GM18909 (cell line): ENCODE results near the gene PKNOX1.
"Not testable (repeated sequence)": the region's sequence is repeated elsewhere in the genome, so short reads cannot be mapped to it uniquely, and the experiment has no call there.

ENCODE experiments used
- ATAC-seq: cut with Tn5 transposase; IDR thresholded peaks from one replicate; pipeline ENCODE4 v1.9.1; 2021; ENCODE audit warnings: mild to moderate bottlenecking; ENCODE audit not compliant: unreplicated experiment, poor library complexity

The PKNOX1 gene

DNA sequence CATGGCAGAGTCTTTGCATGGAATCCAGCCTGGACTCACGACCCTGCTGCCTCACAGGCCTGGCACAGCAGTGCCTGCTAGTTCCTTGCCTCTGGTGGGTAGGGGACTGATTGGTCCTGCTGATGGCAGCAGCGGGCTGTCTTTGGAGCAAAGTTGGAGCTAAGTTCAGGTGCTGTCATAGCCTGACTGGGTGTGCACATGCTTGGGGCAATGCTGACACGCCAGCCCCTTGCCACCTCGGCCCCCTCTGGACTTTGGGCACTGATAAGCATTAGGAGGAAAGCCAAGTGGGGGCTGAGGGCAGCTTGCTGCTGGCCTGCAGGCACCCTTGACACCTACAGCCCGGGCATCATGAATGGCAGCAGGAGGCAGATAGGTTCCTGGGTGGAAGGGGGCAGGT, 67.8 kb downstream of the PKNOX1 start:
- ATAC-seq, result not testable (repeated sequence)

DNA sequence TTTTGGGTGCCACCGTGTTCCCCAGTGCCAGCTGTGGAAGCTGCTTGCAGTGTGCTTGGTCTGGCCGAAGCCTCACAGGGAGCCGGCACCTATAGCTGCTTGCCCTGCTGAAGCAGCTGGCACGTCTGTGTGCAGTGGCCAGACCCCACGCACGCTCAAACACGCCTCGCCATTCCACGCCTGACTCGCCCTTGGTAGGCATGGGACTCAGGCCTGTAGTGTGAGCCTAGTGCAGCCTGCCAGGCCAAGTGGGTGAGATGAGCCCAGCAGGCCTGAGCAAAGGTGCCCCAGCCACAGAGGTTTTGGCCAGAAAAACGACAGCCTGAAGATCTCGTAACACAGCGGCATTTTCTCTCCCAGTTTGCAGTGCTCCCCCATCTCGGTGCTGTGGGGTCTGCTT, 68.9 kb downstream of the PKNOX1 start:
- ATAC-seq, result not testable (repeated sequence)

DNA sequence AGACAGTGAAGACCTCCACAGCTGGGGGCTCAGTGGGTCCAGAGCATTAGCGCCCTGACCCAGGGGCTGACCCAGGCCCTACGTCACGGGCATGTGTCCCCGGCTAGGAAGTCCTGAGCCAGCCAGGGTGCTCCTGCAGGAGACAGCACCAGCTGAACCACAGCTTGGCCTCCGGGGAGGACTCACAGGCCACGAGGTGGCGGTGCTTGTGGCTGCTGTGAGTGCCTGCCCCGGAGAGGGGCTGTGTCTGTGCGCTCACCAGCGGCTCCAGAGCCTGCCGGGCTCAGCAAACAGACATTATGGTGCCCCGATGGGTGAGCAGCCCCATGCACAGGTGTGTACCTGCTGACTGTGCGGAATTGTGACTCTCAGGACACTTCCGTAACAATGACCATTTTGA, 70.2 kb downstream of the PKNOX1 start:
- not testable (repeated sequence) for ATAC-seq

DNA sequence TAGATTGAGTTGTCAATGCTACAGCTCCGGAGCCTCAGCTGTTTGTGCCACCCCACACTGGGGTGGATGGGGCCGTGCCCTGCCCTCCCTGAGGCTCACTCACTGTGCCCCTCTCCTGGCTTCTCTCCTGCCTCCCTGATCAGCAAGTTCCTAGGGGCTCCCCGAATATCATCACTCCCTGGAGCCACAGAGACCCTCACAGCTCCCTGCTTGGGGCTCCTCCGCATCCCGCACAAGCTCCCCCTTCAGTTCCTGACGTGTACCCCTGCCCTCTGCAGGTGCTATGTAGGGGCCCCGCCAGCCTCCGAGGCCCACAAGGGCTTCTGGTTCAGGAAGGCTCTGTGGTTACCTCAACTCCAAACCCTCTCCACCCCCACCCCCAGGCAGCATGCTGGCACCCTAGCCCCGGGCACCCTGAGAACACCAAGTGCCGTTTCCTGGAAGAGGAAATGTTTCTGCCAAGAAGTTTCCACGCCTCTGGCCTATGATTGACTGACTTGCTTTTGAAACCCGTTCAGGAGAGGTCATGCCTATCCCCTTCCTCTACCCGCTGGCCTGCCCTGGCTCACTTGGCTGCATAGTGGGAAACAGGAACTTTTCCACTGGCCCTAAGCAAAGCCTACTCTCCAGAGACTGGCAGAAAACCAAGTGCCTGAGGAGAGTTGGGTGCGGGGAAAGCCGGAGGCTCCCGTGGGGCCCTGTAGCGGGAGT, 71.0 kb downstream of the PKNOX1 start:
- not testable (repeated sequence) for ATAC-seq

DNA sequence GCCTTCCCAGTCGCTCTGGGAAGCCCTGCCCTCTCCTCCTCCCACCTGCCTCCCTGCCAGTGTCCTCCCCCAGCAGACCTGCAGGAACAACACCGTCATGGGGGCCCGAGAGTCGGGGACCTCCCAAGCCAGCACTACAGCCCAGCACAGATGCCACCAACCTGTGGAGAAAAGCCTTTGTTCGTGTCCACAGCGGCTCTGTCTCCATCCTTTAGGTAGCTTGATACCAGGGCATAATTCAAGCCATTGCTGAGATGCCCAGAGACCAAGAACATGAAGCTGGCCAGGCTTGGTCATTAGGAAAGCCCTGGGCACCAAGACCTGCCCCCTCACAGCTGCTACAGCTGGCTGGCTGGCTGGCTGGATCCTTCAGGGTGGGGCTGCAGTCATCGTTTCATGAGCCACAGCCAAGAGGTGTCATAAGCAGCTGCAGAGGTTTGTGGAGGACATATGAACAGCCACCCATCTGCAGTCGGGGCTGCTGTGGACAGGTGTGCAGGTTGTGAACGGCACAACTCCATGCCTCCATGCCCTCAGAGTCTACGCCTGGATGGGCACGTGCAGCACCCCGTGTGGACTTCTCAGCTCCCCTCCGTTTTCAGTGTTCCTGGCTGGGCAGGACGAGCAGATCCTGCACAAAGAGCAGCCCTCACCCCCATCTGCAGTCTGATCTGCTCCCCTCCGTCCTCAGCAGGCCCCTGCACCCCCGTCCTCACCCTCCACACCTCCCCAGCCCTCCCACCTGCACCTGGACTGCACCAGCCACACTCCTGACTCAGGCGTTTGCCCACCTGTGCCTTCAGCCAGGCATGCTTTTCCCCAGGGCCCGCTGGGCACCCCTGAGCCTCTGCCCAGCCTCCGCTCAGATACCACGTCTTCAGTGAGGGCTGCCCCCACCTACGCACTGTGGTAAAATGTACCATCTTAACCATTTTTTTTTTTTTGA, 71.8 kb downstream of the PKNOX1 start:
- not testable (repeated sequence) for ATAC-seq

DNA sequence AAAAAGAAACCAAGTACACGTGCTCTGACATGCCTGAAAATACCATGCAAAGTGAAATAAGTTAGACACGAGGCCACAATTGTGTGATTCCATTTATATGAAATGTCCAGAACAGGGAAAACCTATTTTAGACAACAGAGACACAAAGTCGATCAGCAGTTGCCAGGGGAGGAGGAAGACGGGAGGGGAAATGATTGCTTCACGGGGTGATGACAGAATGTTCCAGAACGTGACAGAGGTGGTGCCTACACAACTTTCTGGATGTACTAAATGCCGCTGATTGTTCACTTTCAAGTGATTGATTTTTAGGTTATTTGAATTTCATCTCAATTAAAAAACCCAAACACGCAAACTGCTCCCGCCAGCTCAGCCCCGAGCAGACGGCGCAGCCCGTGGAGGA, 78.8 kb downstream of the PKNOX1 start:
- ATAC-seq, result not testable (repeated sequence)

DNA sequence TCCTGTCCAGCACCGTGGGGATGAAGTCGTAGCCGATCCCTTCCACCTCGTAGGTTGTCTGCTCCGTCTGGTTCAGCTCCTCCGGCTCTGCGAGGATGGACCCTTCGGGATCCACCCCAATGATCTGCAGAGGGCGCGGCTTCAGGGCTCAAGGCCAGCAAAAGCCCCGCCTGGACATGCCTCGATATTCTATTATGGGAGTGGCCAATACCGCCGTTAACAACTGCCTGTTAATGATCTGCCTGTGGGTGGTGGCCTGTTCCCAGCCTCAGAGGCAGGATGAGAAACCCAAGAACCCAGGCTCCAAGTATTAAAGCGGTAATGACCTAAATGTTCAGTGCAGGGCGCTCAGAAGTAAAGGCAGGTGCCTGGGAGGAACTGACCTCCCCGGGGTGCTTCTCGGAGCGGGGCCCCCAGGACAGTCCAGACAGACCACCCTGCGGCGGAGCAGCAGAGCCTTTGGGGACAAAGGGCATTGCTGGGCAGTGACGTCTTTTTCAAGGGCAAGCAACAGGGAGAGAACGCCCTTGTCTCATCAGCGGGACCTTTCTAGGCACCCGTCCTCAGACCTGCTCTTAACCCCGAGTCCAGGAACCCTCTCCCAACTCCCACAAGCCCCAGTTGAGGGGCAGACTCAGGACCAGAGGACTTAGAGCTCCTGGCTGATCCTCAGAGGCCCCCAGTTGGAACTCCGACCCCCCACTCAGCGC, 88.7 kb downstream of the PKNOX1 start:
- not testable (repeated sequence) for ATAC-seq

DNA sequence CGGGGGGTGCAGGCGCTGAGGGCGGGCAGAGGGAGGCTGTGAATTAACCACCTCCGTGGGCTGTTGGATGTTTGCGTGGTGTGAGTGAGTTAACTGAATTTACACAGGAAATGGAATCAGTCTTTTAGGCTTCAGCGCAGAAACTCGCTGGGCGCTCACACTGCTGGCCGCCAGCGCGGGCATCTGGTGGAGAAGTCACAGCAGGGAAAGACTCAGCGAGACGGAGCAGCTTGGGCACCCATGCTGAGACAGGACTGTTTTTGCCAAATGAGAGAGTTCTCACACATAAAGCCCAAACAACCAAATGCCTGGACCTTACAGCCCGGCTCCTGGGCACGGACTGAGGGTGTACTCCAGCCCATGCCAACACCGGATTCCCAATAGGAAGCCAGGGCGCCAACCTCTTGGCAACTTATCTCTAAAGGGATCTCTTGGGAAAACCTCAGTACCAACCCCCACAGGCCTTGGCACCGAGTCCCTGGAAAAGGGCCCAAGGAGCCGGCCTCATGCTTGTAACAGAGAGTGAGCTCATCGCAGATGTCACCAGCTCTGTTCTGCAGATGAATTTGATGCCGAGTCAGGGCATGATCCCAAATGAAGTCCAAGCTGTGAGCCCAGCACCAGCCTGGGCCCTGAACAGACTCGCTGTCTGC, 90.0 kb downstream of the PKNOX1 start:
- ATAC-seq, result not testable (repeated sequence)

DNA sequence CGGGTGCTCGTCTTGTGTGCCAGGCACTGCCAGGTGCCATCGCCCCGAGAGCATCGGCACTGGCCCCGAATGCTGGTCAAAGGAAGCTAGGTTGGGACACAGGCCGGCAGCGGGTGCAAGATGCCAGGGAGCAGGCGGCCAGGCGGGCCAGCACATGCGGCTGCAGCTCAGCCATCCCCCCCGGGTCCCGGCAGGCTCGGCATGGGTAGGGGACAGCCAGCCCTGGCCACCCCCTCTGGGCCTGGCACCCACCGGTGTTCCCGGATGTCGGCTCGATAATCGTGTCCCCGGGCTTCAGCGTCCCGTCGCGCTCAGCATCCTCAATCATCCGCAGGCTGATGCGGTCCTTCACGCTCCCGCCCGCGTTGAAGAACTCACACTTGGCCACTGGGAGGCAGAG, 91.6 kb downstream of the PKNOX1 start:
- ATAC-seq, result not testable (repeated sequence)

DNA sequence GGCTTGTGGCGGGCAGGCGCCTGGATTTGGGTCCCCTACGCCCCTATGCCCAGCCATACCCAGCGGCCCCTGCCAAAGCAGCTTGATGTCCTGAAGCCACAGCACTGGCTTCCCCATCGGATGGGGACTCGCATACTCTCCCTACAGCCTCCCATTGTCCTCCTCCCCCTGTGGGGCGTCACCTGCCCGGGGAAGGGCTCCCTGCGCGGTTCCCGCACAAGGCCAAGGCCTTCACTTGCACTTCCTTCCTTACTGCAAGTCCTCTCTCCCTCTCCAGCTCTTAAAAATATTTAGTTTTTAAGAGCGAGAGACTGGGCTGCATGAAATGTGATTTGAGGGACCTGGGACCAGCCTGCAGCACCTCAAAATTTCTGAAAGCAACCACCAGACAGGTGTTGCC, 92.3 kb downstream of the PKNOX1 start:
- ATAC-seq, result not testable (repeated sequence)

DNA sequence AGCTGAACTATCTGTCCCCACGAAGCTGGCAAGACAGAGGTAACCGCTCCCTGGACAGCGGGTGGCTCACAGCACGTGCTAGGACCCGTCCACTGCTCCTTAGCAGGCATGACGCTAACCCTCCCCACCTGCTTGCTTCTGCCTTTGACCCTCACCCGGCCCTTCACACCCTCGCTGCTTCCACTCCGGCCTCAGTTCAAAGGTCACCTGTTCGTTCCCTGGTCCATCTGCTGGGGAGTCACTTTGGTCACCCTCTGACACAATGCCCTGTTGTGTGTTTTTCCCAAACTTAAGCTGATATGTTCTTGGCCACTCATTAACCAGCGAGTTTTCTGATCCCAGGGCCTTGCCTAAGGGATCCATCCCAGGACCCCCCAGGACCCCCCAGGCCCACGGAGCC, 93.7 kb downstream of the PKNOX1 start:
- ATAC-seq, result not testable (repeated sequence)

DNA sequence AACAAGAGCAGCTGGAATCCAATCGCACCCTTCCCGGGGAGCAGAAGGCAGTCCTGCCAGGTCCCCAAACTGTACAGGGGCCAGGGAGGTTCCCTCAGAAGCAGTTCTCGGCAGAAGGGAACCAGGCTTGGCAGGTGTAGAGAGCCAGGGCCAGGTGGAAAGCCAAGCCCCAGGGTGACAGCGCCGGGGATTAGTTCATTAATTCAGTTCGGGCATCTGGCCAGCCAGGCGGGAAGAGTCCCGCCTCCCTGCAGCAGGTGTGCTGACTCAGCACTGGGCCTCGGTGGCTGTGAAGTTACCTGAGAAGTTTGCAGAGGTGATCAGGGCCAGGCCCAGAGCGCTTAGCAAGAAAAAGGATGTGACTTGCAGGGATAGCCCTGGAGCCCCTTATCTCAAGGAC, 95.3 kb downstream of the PKNOX1 start:
- ATAC-seq, result not testable (repeated sequence)

DNA sequence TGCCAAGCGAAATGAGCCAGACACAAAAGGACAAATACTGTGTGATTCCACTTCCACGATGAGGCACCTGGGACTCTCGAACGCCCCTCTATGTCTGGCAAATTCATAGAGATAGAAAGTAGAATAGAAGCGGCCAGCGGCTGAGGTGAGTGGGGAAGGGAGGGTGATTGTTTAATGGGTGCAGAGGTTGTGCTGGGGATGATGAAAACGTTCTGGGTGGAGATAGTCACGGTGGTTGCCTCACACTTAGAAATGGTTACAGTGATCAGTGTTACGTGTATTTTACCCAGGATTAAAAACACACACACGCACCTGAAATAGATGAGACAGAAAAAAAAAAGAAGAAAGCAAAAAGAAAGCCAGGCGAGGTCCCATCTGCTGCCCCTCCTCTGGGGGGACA, 98.4 kb downstream of the PKNOX1 start:
- not testable (repeated sequence) for ATAC-seq

DNA sequence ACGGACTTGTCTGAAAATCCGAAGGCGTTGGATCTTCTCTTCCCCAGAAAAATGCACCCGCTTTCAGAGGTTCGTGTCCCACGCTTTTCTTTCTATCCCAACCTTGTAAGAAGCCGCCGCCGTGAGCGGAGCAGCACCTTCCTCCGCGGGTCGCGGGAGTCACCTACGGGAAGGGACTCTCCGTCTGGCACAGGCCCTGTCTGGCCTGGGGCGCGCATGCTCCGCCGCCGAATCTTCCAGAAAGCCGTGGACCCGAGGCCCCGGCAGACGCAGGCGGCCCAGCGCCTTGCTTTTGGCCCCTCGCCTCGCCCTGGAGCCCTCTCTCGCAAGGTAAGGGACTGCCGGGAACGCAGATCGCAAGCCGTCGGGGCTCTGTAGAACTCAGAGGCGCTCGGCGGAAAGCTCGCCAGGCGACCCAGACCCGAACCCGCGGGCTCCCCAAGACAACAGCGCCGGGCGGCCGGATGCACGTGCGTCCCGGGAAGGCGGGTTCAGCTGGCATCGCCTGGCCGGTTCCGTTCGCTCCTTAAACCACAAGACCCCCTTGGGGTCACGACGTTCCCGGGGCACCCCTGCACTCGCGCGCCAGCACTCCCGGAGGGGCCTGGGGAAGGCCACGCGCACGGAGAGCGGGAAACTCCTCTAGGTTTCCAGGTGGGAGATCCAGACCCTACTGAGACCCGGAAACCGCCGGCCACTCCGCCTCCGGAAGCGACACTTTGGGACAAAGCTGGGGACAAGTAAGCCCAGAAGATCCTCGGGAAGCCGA, 100.2 kb downstream of the PKNOX1 start:
- ATAC-seq, result not testable (repeated sequence)

DNA sequence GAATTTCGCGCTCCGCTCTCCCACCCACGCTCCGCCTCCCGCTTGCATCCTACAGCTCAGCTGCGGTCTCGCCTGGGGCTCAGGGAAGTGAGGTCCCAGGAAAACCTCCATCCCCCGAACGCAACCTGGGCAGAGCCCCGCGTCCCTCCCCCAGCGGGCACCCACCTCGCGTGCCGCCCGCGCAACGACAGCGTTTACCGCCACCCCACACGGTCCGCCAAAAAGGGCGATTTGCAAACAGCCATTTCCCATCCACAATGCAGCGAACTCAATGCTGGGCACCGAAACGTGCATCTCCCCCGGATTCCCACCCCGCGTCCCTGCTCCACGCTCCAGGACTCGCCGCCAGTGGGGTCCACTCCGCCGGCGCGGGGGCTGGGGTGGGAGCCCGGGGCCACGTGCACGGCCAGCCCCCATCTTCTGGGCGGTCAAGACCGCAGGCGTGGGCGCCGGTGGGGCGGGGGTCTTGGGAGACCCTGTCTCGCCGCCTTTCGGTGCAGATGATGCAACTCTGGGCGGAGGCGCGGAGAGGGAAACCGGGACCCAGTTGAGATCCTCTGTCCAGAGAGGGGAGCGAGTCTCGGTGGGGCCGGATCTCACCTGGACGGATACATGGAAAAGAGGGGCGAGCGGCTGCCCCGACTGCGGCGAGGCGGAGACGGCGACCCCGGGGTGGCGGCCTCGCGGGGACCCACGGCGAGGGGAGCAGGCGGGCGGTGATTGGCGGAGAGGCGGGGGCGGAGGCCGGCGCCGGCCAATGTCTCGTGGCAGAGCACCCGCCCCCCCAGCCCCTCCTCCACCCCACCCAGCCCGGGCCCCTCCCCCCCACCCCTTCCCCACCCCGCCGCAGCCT, 101.0 kb downstream of the PKNOX1 start, which contains the start of gene CBS:
TSS of gene CBS (minus strand) at position 666 of the 853 bp plus-strand sequence. CDS start 3,642 bp downstream, outside the sequence.
- not testable (repeated sequence) for ATAC-seq

DNA sequence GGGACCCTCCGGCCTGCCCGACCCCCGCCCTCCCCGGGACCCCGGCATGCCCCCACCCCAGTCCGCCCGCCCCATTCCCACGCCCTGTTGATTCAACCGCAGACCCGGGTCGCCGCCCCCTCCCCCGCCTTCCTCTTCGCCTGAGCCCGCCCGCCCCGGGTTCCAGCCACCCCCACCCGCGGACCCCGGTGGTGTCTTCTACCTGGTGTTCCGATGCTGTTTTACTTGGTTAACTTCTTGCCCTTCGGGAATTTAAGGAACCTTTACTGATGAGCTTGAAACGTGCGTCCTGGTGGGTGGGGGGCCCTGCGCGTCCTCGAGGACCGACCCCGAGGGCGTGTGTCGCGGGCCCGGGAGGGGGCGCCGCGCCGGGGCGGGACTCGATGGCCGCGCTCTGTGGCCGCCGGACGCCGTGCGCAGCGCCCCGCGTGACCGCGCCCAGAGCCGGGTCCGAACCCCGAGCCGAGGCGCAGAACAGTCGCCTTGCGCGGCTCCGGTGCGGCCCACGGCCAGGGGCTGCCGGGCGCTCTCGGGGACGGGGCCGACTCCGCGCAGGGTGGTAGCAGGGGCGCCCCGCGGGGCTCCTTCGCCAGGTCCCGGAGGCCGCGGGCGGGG, 101.8 kb downstream of the PKNOX1 start:
- not testable (repeated sequence) for ATAC-seq

DNA sequence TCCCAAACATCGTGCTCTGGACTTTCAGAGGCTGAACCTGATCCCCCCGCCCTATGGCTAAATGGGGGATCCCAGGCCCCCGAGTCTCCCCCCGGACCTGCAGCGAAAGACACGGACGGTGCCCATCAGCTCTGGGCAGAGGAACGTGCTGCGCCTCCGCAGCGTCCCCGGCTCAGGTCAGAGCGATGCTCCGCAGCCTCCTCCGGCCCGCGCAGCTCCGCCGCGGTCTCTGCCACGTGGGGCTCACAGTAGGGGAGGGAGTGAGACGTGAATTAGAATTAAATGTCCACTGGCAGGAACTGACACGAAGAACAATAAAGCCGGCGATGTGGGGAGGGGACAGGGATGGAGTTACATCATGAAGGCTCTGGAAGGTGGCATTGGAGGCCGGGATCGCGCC, 102.3 kb downstream of the PKNOX1 start:
- ATAC-seq, result not testable (repeated sequence)
